ENCODE results near the gene DUSP12.
"Not testable (repeated sequence)": the region's sequence is repeated elsewhere in the genome, so short reads cannot be mapped to it uniquely, and the experiment has no call there.

The DUSP12 gene

GRCh38 chr1:161769673-161770045 is 20.1 kb downstream of the DUSP12 start:
- DNase-seq (ENCODE audit: low read depth, low spot score), result not testable (repeated sequence)

GRCh38 chr1:161770250-161770649 is 20.7 kb downstream of the DUSP12 start:
- no peak for DNase-seq (ENCODE audit: low read depth, low spot score)

- no peak for DNase-seq (ENCODE audit: low read depth, low spot score)
Observed at GRCh38 chr1:161771161-161771560, 21.6 kb downstream of the DUSP12 start.

- no peak for DNase-seq (ENCODE audit: low read depth, low spot score)
Observed at GRCh38 chr1:161771973-161772372, 22.4 kb downstream of the DUSP12 start.

- no peak for DNase-seq (ENCODE audit: low read depth, low spot score)
Observed at GRCh38 chr1:161772397-161772796, 22.8 kb downstream of the DUSP12 start.

- no peak for DNase-seq (ENCODE audit: low read depth, low spot score)
Observed at GRCh38 chr1:161773791-161774190, 24.2 kb downstream of the DUSP12 start.

- no peak for DNase-seq (ENCODE audit: low read depth, low spot score)
Observed at GRCh38 chr1:161777261-161777660, 27.7 kb downstream of the DUSP12 start.

- DNase-seq (ENCODE audit: low read depth, low spot score), result no peak
Observed at GRCh38 chr1:161778522-161778921, 28.9 kb downstream of the DUSP12 start.

GRCh38 chr1:161779393-161779792 is 29.8 kb downstream of the DUSP12 start:
- no peak for DNase-seq (ENCODE audit: low read depth, low spot score)

- DNase-seq (ENCODE audit: low read depth, low spot score), result no peak
Observed at GRCh38 chr1:161781995-161782394, 32.4 kb downstream of the DUSP12 start.

GRCh38 chr1:161782886-161783285 is 33.3 kb downstream of the DUSP12 start:
- no peak for DNase-seq (ENCODE audit: low read depth, low spot score)

GRCh38 chr1:161784968-161785367 is 35.4 kb downstream of the DUSP12 start:
- DNase-seq (ENCODE audit: low read depth, low spot score), result no peak

- DNase-seq (ENCODE audit: low read depth, low spot score), result no peak
Observed at GRCh38 chr1:161787355-161787754, 37.8 kb downstream of the DUSP12 start.

- no peak for DNase-seq (ENCODE audit: low read depth, low spot score)
Observed at GRCh38 chr1:161790587-161791317, 41.2 kb downstream of the DUSP12 start.

GRCh38 chr1:161791904-161792655 is 42.5 kb downstream of the DUSP12 start:
- DNase-seq (ENCODE audit: low read depth, low spot score), result no peak

GRCh38 chr1:161792740-161793139 is 43.2 kb downstream of the DUSP12 start:
- DNase-seq (ENCODE audit: low read depth, low spot score), result no peak

GRCh38 chr1:161799792-161800191 is 50.2 kb downstream of the DUSP12 start:
- no peak for DNase-seq (ENCODE audit: low read depth, low spot score)

- DNase-seq (ENCODE audit: low read depth, low spot score), result no peak
Observed at GRCh38 chr1:161801955-161802354, 52.4 kb downstream of the DUSP12 start.

- no peak for DNase-seq (ENCODE audit: low read depth, low spot score)
Observed at GRCh38 chr1:161803181-161803580, 53.6 kb downstream of the DUSP12 start.

GRCh38 chr1:161805399-161806197 is 56.0 kb downstream of the DUSP12 start:
- DNase-seq (ENCODE audit: low read depth, low spot score), result no peak
